Measurements from ENCODE around the gene IL10RA.
"Not testable (repeated sequence)": the region's sequence is repeated elsewhere in the genome, so short reads cannot be mapped to it uniquely, and the experiment has no call there.

IL10RA gene

DNA sequence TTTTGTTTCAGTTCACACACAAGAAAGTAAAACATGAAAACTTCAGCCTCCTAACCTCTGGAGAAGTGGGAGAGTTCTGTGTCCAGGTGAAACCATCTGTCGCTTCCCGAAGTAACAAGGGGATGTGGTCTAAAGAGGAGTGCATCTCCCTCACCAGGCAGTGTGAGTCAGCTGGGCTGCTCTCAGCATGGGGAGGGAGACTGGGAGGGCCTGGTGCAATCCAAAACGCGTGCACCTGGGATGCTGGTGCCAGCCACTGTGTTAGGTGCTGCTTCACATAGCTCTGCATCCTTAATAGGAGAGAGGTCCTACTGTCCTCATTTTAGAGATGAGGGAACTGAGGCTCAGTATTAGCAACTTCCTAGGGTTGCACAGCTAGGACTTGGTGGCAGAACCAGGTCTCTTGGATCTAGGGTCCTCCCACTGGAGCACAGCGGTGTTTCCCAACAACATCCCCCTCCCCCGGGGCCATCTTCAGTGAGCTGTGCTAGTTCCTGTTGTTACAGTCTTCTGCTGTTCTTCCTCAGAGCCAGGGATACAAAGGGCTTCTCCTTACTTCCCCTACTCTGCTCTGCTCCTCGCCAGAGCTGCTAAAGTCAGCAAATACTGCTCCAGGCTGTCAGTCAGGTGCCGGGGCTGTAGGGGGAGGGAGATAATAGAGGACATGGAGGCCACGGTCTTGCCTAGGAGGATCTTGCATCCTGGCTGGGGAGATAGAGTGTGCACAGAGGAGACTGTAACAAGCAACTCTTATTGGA lies 8.0 kb downstream of the IL10RA start:
- peak; percentile 58 for DNase-seq

DNA sequence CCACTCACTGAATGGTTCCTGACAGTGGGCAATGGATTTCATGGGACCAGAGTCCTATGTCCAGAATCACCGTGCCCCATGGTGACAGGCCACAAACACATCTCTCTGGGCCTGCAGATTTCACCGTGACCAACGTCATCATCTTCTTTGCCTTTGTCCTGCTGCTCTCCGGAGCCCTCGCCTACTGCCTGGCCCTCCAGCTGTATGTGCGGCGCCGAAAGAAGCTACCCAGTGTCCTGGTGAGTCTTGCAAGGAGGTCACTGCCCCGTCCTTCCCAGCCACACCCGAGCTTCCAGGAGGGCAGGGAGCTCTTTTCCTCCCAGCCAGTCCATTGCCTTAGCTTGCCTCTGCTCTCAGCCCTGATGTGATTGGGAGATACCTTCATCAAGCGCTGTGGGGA lies 9.3 kb downstream of the IL10RA start:
- DNase-seq = no peak

- no peak for DNase-seq
These were observed 9.9 kb downstream of the IL10RA start for GRCh38 chr11:117996058-117996457.

DNA sequence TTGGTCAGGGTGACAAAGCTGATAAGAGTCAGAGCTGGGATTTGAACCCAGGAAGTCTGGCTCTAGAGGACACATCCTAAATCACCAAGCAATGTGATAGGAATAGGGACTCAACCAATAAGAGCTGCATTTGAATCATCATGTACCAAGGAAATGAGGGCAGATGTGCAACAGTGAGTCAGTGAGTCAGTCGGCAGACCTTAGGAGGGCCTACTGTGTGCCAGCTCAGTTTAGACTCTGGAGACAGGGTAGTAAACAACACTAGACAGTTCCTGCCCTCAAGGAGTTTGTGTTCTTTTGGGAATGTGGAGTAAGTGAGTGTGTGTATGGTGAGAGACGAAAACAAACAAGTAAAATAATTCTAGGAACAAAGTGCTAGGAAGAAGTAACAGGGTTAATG lies 11.2 kb downstream of the IL10RA start:
- peak; percentile 30 for DNase-seq

DNA sequence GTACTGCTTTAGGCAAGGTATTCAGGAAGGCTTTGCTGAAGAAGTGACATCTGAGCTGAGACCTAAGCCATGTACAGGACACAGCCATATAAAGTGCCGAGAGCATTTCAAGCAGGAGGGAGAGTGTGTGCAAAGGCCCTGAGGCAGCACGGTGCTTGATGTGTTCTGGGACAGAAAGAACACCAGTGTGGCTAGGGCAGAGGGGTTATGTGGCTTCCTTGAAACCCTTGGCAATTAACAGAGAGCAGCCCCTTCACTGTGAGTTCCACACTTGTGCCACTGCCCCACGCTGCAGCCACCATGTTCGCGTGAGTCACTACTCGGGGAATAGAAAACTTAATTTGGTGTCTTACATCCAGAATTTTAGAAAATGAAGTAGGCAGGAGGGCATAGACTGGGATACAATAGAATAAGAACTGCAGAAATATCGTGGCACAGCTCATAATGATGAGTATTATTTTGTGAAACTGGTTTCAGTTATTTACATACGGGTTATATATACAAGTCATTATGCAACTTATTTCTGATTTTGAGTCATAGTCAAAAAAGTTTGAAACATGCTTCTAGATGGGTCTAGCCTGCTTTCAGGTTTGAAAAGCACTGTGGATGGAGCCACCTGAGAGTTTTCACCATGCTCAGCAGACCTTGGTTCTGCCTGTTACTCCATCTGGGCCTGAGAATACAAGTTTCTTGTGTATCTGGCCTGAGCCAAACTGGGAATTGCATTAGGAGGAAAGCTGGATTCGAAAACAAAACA lies 11.8 kb downstream of the IL10RA start:
- DNase-seq = peak; percentile 44

DNA sequence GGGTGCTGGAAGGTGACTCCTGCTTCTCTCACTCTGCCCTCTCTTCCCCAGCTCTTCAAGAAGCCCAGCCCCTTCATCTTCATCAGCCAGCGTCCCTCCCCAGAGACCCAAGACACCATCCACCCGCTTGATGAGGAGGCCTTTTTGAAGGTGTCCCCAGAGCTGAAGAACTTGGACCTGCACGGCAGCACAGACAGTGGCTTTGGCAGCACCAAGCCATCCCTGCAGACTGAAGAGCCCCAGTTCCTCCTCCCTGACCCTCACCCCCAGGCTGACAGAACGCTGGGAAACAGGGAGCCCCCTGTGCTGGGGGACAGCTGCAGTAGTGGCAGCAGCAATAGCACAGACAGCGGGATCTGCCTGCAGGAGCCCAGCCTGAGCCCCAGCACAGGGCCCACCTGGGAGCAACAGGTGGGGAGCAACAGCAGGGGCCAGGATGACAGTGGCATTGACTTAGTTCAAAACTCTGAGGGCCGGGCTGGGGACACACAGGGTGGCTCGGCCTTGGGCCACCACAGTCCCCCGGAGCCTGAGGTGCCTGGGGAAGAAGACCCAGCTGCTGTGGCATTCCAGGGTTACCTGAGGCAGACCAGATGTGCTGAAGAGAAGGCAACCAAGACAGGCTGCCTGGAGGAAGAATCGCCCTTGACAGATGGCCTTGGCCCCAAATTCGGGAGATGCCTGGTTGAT lies 12.6 kb downstream of the IL10RA start:
- no peak for DNase-seq

DNA sequence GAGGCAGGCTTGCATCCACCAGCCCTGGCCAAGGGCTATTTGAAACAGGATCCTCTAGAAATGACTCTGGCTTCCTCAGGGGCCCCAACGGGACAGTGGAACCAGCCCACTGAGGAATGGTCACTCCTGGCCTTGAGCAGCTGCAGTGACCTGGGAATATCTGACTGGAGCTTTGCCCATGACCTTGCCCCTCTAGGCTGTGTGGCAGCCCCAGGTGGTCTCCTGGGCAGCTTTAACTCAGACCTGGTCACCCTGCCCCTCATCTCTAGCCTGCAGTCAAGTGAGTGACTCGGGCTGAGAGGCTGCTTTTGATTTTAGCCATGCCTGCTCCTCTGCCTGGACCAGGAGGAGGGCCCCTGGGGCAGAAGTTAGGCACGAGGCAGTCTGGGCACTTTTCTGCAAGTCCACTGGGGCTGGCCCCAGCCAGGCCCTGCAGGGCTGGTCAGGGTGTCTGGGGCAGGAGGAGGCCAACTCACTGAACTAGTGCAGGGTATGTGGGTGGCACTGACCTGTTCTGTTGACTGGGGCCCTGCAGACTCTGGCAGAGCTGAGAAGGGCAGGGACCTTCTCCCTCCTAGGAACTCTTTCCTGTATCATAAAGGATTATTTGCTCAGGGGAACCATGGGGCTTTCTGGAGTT lies 13.3 kb downstream of the IL10RA start:
- DNase-seq = peak; percentile 9

- peak; percentile 19 for DNase-seq
These were observed 14.1 kb downstream of the IL10RA start for GRCh38 chr11:118000067-118000849.

DNA sequence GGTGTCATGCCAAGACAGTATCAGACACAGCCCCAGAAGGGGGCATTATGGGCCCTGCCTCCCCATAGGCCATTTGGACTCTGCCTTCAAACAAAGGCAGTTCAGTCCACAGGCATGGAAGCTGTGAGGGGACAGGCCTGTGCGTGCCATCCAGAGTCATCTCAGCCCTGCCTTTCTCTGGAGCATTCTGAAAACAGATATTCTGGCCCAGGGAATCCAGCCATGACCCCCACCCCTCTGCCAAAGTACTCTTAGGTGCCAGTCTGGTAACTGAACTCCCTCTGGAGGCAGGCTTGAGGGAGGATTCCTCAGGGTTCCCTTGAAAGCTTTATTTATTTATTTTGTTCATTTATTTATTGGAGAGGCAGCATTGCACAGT lies 14.6 kb downstream of the IL10RA start:
- peak; percentile 21 for DNase-seq

GRCh38 chr11:118001494-118001971 lies 15.3 kb downstream of the IL10RA start:
- peak; percentile 74 for DNase-seq

GRCh38 chr11:118002010-118002540 lies 15.9 kb downstream of the IL10RA start:
- no peak for DNase-seq

DNA sequence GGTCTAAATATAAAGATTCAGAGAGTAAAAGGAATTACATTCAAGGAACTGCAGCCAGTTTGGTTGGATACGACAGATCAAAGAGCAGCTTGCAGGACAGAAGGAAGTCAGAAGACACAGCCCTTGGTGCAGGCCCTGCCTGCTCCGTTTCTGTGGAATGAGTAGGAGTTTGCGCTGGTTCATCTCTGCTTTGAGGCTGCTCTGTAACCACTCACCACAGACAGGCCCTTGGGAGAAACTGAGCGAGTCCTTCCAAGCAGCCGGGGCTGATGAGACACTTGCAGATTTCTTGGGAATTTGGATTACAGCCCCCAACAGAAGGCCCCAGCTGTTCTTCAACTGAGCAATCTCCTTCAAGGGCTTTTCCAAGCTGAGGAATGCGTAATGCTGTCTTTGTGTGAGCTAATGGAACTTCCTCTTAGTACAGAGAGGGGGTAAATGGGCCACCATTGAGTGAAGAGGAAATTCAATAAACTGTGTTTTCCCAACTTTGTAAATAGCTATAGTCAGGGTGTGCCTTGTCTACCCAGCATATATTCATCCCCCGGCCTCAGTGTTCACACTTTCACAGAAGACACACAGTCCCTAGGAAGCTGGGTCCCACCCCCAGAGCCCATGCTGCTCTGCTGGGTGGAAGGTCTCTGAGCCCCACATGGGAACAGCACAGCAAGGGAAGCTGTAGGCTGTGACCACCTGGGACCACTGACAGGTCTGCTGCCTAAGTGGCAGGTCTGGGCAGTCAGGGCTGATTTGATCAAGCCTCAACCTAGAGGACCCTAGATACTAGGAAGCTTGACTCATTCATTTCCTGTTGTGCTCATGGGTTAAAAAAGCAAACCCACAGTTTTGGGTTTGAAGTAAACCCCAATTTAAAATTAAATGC lies 16.6 kb downstream of the IL10RA start:
- peak; percentile 95 for DNase-seq

DNA sequence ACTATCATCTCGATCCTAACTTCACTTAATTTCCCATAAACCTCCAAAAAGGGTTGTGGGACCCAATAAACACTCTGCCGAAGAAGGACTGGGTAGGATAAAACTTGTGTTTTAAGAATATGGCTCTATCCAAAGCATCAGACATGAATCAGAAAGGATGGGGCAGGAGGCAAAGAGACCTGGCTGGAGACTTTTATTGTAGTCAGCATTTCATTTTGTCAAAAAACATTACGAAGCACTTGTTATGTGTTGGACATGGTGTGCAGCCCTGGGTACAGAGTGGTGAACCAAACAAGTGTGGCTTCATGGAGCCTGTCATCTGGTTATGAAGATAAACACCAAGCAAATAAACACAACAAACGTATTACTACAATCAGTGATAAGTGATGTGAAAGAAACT lies 17.3 kb downstream of the IL10RA start:
- no peak for DNase-seq

DNA sequence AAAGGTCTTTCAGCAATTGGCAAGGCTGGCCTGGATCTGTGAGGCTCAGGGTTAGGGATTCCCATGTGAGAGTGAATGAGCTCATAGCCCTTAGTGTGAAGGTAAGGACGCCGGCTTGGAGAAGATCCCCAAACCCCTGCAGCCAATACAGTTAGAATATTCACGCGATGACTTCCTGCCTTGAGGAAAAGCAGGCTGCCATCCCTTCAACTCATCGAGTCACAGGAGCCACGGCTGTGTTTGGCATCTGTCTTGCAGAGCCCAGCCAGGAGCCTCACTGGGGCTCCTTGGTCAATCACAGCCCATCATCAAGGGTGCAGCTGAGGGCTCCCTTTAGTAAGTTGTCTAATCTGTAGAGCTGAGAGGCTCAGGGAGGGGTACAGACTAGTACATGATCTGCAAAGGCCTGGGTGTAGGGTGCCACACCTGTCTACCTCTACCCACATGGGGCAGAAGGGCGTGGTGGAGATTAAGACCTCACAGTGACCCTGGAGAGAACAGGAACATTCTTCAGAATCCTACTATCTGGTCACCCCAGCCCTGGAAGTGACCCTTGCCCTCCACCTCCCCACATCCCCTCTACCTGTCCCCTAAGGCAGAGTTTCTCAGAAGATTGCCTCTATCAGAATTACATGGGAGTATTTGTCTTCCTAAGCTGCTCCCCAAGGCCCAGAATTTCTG lies 18.5 kb downstream of the IL10RA start:
- no peak for DNase-seq

DNA sequence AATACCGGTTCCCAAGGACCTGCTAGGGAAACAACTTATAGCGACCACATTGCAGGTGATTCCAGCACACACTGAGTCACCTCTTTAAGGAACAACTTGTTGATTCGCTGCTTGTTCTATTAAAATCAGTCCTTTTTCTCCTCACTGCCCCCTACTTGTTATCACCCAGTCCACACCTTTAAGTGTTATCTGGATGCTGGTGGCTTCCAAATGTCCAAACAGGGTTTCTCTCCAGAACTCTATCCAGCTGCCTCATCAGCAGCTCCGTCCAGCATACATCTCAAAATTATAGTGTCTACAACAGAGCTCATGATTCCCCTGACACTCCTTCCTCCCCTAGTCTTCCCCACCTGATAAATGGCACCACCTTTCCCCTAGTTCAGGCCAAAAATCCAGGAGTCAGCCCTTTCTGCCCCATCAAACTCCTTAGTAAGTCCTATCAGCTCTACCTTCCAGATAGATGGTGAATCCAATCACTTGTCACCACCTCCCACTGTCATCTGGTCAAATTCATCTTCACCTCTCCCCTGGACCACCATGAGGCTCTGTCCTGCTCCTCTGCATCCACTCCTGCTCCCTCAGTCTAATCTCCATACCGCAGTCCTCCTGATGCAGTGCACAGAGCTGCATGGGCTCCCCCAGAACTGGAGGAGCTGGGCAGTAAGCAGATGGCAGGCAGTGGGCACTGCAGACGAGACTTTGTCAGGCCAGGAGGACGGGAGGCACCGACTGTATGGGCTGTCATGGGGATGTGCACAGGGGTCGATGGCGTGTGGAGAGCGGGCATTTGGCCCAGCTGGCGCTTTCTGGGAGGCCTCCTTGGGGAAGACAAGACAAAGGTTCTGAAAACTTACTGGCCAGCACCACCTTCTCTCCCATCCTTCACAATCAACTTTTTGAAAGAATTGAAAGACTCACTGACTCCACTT lies 19.3 kb downstream of the IL10RA start:
- DNase-seq = no peak

- DNase-seq = no peak
These were observed 19.9 kb downstream of the IL10RA start for GRCh38 chr11:118006153-118006534.

DNA sequence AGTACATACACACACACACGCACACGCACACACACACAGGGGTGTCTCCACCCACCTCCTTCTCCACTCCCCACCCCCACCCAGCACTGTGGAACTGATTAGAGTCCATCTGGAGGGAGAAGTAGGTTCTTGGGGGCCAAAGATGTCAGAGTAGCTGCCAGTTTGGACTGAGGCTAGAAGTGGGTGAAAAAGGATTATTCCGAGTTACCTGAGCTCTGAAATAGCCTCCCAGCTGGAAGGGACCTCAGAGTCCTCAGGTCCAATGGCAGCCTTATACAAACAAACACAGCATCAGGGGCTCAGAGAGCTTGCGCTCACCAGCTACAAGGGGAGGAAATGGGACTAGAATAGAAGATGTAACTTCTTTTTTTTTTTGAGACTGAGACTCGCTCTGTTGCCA lies 20.8 kb downstream of the IL10RA start:
- DNase-seq = no peak

- not testable (repeated sequence) for DNase-seq
These were observed 21.5 kb downstream of the IL10RA start for GRCh38 chr11:118007563-118008270.
